CD14-positive monocyte (primary cell): Measurements from ENCODE around the gene RGL1. TPM values are rescaled to one million over a fixed set of nuclear protein-coding genes. Genes with fewer than 3 reads are reported as not detected.
A peak's percentile ranks its signal among the peaks of the same experiment; 100 is the strongest.

Experiments used
- DNase-seq, 3 donors: peaks; one replicate each; pipeline ENCODE4 v3.0.0-alpha.2; 2011 to 2022
- H2AFZ ChIP-seq: 2 replicates; pipeline ENCODE4 v1.6.0; 2012; ENCODE audit warnings: mild to moderate bottlenecking, low read depth, low read length, inconsistent platforms; ENCODE audit not compliant: insufficient read depth, poor library complexity, severe bottlenecking
- H3K27ac ChIP-seq, 2 donors: 1 replicate in 1 of 2; 2 replicates in 1 of 2; pipeline ENCODE4 v1.5.1; 2012 to 2013; ENCODE audit warnings: low read length in 2 of 2, control low read depth in 1 of 2, inconsistent platforms in 1 of 2, low read depth in 1 of 2, mild to moderate bottlenecking in 1 of 2
- H3K27me3 ChIP-seq, 2 donors: one replicate each; pipeline versions ENCODE4 v1.6.0 to v1.6.1; 2011 to 2013; ENCODE audit warnings: low read length in 2 of 2; ENCODE audit not compliant: control insufficient read depth in 2 of 2, insufficient read depth in 2 of 2
- H3K36me3 ChIP-seq, 2 donors: replicated peaks in 1 of 2; 1 replicate in 1 of 2; 2 replicates in 1 of 2; pipeline versions ENCODE4 v1.5.1 to v1.6.1; 2012 to 2013; ENCODE audit warnings: low read length in 2 of 2, control low read depth in 1 of 2, inconsistent platforms in 1 of 2, mild to moderate bottlenecking in 1 of 2; ENCODE audit not compliant: insufficient read depth in 2 of 2, control insufficient read depth in 1 of 2
- H3K4me1 ChIP-seq, 2 donors: 1 replicate in 1 of 2; 2 replicates in 1 of 2; pipeline versions ENCODE4 v1.5.1 to v1.6.1; 2012 to 2013; ENCODE audit warnings: low read length in 2 of 2, control low read depth in 1 of 2, inconsistent platforms in 1 of 2, mild to moderate bottlenecking in 1 of 2, moderate library complexity in 1 of 2; ENCODE audit not compliant: insufficient read depth in 2 of 2, control insufficient read depth in 1 of 2
- H3K4me2 ChIP-seq: replicated peaks from 2 replicates; pipeline ENCODE3; 2012; ENCODE audit warnings: low read length, moderate library complexity, mild to moderate bottlenecking; ENCODE audit not compliant: poor library complexity, severe bottlenecking; ENCODE audit errors: extremely low read depth
- H3K4me3 ChIP-seq, 3 experiments: fragments of 200-600 bp in 1 of 3; sonication (generic) in 1 of 3; replicated peaks in 1 of 3; 1 replicate in 2 of 3; 2 replicates in 1 of 3; pipeline ENCODE4 v1.5.1; 2011 to 2013; ENCODE audit warnings: low read length in 3 of 3, mild to moderate bottlenecking in 3 of 3, control low read depth in 2 of 3, low read depth in 2 of 3, inconsistent platforms in 1 of 3, moderate library complexity in 1 of 3
- H3K79me2 ChIP-seq: 2 replicates; pipeline ENCODE4 v1.6.0; 2012; ENCODE audit warnings: mild to moderate bottlenecking, control low read depth, inconsistent platforms, low read length, moderate library complexity; ENCODE audit not compliant: insufficient read depth
- H3K9ac ChIP-seq: 2 replicates; pipeline ENCODE4 v1.6.0; 2017; ENCODE audit warnings: low read length, mild to moderate bottlenecking; ENCODE audit not compliant: insufficient read depth, poor library complexity, severe bottlenecking
- H3K9me3 ChIP-seq, 2 donors: replicated peaks in 1 of 2; 1 replicate in 1 of 2; 2 replicates in 1 of 2; pipeline versions ENCODE4 v1.5.1 to v1.6.1; 2012 to 2013; ENCODE audit warnings: low read length in 2 of 2, control low read depth in 1 of 2; ENCODE audit not compliant: control insufficient read depth in 1 of 2, insufficient read depth in 1 of 2
- H4K20me1 ChIP-seq: 2 replicates; pipeline ENCODE4 v1.6.0; 2012; ENCODE audit warnings: mild to moderate bottlenecking, low read length, control low read depth, moderate library complexity; ENCODE audit not compliant: insufficient read depth
- H3K27ac Mint-ChIP-seq, 7 donors: one replicate each; pipeline ENCODE4 v1.8.0; 2020; ENCODE audit warnings: mild to moderate bottlenecking in 7 of 7, mixed read lengths in 7 of 7, moderate library complexity in 6 of 7, inconsistent platforms in 2 of 7
- H3K27me3 Mint-ChIP-seq, 3 donors: one replicate each; pipeline ENCODE4 v1.8.0; 2021 to 2022; ENCODE audit warnings: low read depth in 3 of 3, mild to moderate bottlenecking in 3 of 3, mixed read lengths in 3 of 3, moderate library complexity in 3 of 3, inconsistent platforms in 1 of 3
- H3K36me3 Mint-ChIP-seq, 2 donors: one replicate each; pipeline ENCODE4 v1.8.0; 2020; ENCODE audit warnings: mixed read lengths in 2 of 2, inconsistent platforms in 1 of 2, mild to moderate bottlenecking in 1 of 2
- H3K4me1 Mint-ChIP-seq: one replicate; pipeline ENCODE4 v1.8.0; 2020; ENCODE audit warnings: mild to moderate bottlenecking, mixed read lengths
- H3K4me3 Mint-ChIP-seq, 2 donors: one replicate each; pipeline ENCODE4 v1.8.0; 2020; ENCODE audit warnings: mild to moderate bottlenecking in 2 of 2, mixed read lengths in 2 of 2, moderate library complexity in 1 of 2
- H3K9me3 Mint-ChIP-seq, 7 donors: one replicate each; pipeline ENCODE4 v1.8.0; 2020 to 2022; ENCODE audit warnings: mixed read lengths in 7 of 7, mild to moderate bottlenecking in 6 of 7, moderate library complexity in 6 of 7, inconsistent platforms in 2 of 7
- WGBS: methylation state at CpG from one replicate; pipeline ENCODE4 v1.1.5; 2013; ENCODE audit warnings: missing lambda C conversion rate; ENCODE audit not compliant: insufficient coverage; 5-methylcytosine and 5-hydroxymethylcytosine counted together
- intact Hi-C, 2 donors: fragments of 100-400 bp; cut with micrococcal nuclease; formaldehyde crosslinking; loops; one replicate each; pipeline versions ENCODE4 v1.15.0 to v1.15.1; 2023
- polyA plus RNA-seq, 3 donors: library from polyadenylated mRNA; depleted of rRNA in 1 of 3; unstranded in 2 of 3; stranded (reverse) in 1 of 3; fragments of 300-500 nt in 2 of 3; fragments of >200 nt in 1 of 3; fragmentation: Illumina TruSeq in 2 of 3; gene quantifications; 1 replicate in 2 of 3; 2 replicates in 1 of 3; pipeline ENCODE4 v1.2.3, GENCODE V29; 2012 to 2021
- TF ChIP-seq, protein P1 (sequence below): fragments of 200-600 bp; IDR thresholded peaks from one replicate; pipeline ENCODE4 v1.8.0; 2022; ENCODE audit warnings: antibody characterized with exemption, mild to moderate bottlenecking

The RGL1 gene
- polyA plus RNA-seq, 3 donors = 1.2 to 3.3 (median 2.0) TPM

- H3K4me3 ChIP-seq = no peak overlapping the region
- no peak overlapping the region for H3K27ac Mint-ChIP-seq
- no peak overlapping the region for H3K4me3 Mint-ChIP-seq
- H3K27ac ChIP-seq = no peak overlapping the region
- intact Hi-C loops = no loop called here
- peaks cover 32 to 35% of the 10 kb centered on the region in 2 donors for H3K4me1 ChIP-seq
- 83% methylated on average over 7 of the region's 9 CpGs for WGBS
- H3K9ac ChIP-seq = no peak overlapping the region
- H2AFZ ChIP-seq = no peak overlapping the region
- no peak for DNase-seq
- TF ChIP-seq, protein P1, sequence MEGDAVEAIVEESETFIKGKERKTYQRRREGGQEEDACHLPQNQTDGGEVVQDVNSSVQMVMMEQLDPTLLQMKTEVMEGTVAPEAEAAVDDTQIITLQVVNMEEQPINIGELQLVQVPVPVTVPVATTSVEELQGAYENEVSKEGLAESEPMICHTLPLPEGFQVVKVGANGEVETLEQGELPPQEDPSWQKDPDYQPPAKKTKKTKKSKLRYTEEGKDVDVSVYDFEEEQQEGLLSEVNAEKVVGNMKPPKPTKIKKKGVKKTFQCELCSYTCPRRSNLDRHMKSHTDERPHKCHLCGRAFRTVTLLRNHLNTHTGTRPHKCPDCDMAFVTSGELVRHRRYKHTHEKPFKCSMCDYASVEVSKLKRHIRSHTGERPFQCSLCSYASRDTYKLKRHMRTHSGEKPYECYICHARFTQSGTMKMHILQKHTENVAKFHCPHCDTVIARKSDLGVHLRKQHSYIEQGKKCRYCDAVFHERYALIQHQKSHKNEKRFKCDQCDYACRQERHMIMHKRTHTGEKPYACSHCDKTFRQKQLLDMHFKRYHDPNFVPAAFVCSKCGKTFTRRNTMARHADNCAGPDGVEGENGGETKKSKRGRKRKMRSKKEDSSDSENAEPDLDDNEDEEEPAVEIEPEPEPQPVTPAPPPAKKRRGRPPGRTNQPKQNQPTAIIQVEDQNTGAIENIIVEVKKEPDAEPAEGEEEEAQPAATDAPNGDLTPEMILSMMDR = no peak
- no peaks in the 10 kb centered on the region for H3K79me2 ChIP-seq
- no peaks in the 10 kb centered on the region for H3K9me3 ChIP-seq
- H3K36me3 ChIP-seq = no peaks in the 10 kb centered on the region
- no peaks in the 10 kb centered on the region for H3K27me3 ChIP-seq
- H3K9me3 Mint-ChIP-seq = no peaks in the 10 kb centered on the region
- no peak overlapping the region for H3K4me2 ChIP-seq
- H4K20me1 ChIP-seq = no peaks in the 10 kb centered on the region
- peaks cover 34% of the 10 kb centered on the region for H3K4me1 Mint-ChIP-seq
- H3K27me3 Mint-ChIP-seq = peaks cover 1 to 2% (median 2%) of the 10 kb centered on the region in 3 donors
- H3K36me3 Mint-ChIP-seq = peaks cover 2 to 7% of the 10 kb centered on the region in 2 donors
Observed at GRCh38 chr1:183812686-183813569, 8.0 kb downstream of the RGL1 start.

- no peak overlapping the region for H3K9ac ChIP-seq
- Mint-ChIP-seq H3K27ac (peak overlapping the region in 1 of 7 donors; percentile 16), H3K4me1 (peaks cover 28% of the 10 kb centered on the region), H3K36me3 (peaks cover 0 to 2% of the 10 kb centered on the region in 2 donors), H3K9me3 (no peaks in the 10 kb centered on the region), H3K4me3 (no peak overlapping the region), H3K27me3 (peaks cover 1 to 2% (median 2%) of the 10 kb centered on the region in 3 donors)
- peaks cover 22 to 24% of the 10 kb centered on the region in 2 donors for H3K4me1 ChIP-seq
- H3K36me3 ChIP-seq = no peaks in the 10 kb centered on the region
- H3K79me2 ChIP-seq = no peaks in the 10 kb centered on the region
- H3K27ac ChIP-seq = no peak overlapping the region
- no peaks in the 10 kb centered on the region for H4K20me1 ChIP-seq
- no peaks in the 10 kb centered on the region for H3K27me3 ChIP-seq
- intact Hi-C loops = no loop called here
- no peaks in the 10 kb centered on the region for H3K9me3 ChIP-seq
- H2AFZ ChIP-seq = no peak overlapping the region
- TF ChIP-seq, protein P1 = no peak
- no peak overlapping the region for H3K4me3 ChIP-seq
- WGBS = no CpG with 5 or more reads among the region's 1 CpG
- no peak for DNase-seq
- no peak overlapping the region for H3K4me2 ChIP-seq
Observed at GRCh38 chr1:183814121-183814681, 9.3 kb downstream of the RGL1 start.
